T-helper 22 cell (primary cell): ENCODE data around the gene GPR119.
"Not testable (repeated sequence)": the region's sequence is repeated elsewhere in the genome, so short reads cannot be mapped to it uniquely, and the experiment has no call there.

Experiments used
- DNase-seq: peaks from one replicate; pipeline ENCODE4 v3.0.0-alpha.2; 2020; ENCODE audit warnings: low read depth

Gene GPR119

GRCh38 chrX:130339408-130340222, 45.9 kb downstream of the GPR119 start, which contains the start of gene SLC25A14:
TSS of gene SLC25A14 (plus strand) at chrX:130339919. CDS start at chrX:130340279, 360 bp downstream.
- peak; percentile 57 for DNase-seq

- not testable (repeated sequence) for DNase-seq
Measured at GRCh38 chrX:130338869-130339268, 46.6 kb downstream of the GPR119 start.

- no peak for DNase-seq
Measured at GRCh38 chrX:130336531-130336930, 48.9 kb downstream of the GPR119 start.
